ENCODE data around the gene MT3.

MT3 gene

GRCh38 chr16:56634715-56635440 lies 45.5 kb downstream of the MT3 start:
- Histone ChIP-seq H3K9ac (no peak overlapping the region), H3K4me2 (no peak overlapping the region), H3K4me3 (no peak overlapping the region), H3K4me1 (no peaks in the 10 kb centered on the region), H3K9me3 (peaks cover 30% of the 10 kb centered on the region), H3K36me3 (no peaks in the 10 kb centered on the region), H3K27me3 (peaks cover 100% of the 10 kb centered on the region), H4K20me1 (peaks cover 75% of the 10 kb centered on the region), H3K27ac (no peak overlapping the region)
- TF ChIP-seq Cebpa-rat (IDR thresholded peaks at IDR 0.05) = no peak

- Histone ChIP-seq H3K4me2 (no peak overlapping the region), H3K4me3 (no peak overlapping the region), H3K9me3 (peaks cover 30% of the 10 kb centered on the region), H4K20me1 (peaks cover 75% of the 10 kb centered on the region), H3K27me3 (peaks cover 100% of the 10 kb centered on the region), H3K36me3 (no peaks in the 10 kb centered on the region), H3K27ac (no peak overlapping the region), H3K4me1 (no peaks in the 10 kb centered on the region), H3K9ac (no peak overlapping the region)
- no peak for TF ChIP-seq Cebpa-rat (IDR thresholded peaks at IDR 0.05)
Measured at GRCh38 chr16:56635441-56635967, 46.2 kb downstream of the MT3 start.

- Histone ChIP-seq H4K20me1 (peaks cover 66% of the 10 kb centered on the region), H3K9ac (no peak overlapping the region), H3K4me1 (no peaks in the 10 kb centered on the region), H3K27me3 (peaks cover 100% of the 10 kb centered on the region), H3K4me3 (no peak overlapping the region), H3K4me2 (no peak overlapping the region), H3K9me3 (peaks cover 30% of the 10 kb centered on the region), H3K27ac (no peak overlapping the region), H3K36me3 (no peaks in the 10 kb centered on the region)
- no peak for TF ChIP-seq Cebpa-rat (IDR thresholded peaks at IDR 0.05)
Measured at GRCh38 chr16:56636616-56637413, 47.5 kb downstream of the MT3 start.

- Histone ChIP-seq H3K9me3 (peaks cover 30% of the 10 kb centered on the region), H3K4me2 (no peak within 1 kb of the TSS), H3K9ac (no peak within 1 kb of the TSS), H3K4me3 (no peak within 1 kb of the TSS), H3K36me3 (no peaks in the 10 kb centered on the region), H4K20me1 (peaks cover 62% of the 10 kb centered on the region), H3K27me3 (peaks cover 100% of the 10 kb centered on the region), H3K4me1 (no peaks in the 10 kb centered on the region), H3K27ac (no peak within 1 kb of the TSS)
- no peak for TF ChIP-seq Cebpa-rat (IDR thresholded peaks at IDR 0.05)
Measured at GRCh38 chr16:56637814-56638750, 48.8 kb downstream of the MT3 start, which contains the start of gene MT1A. Gene MT1A (plus strand): TSS chr16:56638666. CDS start chr16:56638739, 73 bp downstream.

GRCh38 chr16:56639045-56639444 lies 49.7 kb downstream of the MT3 start:
- Histone ChIP-seq H3K9ac (no peak overlapping the region), H3K4me2 (no peak overlapping the region), H3K27ac (no peak overlapping the region), H3K9me3 (peaks cover 30% of the 10 kb centered on the region), H3K4me3 (no peak overlapping the region), H4K20me1 (peaks cover 63% of the 10 kb centered on the region), H3K36me3 (no peaks in the 10 kb centered on the region), H3K27me3 (peaks cover 100% of the 10 kb centered on the region), H3K4me1 (no peaks in the 10 kb centered on the region)
- TF ChIP-seq Cebpa-rat (IDR thresholded peaks at IDR 0.05) = no peak

GRCh38 chr16:56640076-56640475 lies 50.7 kb downstream of the MT3 start:
- Histone ChIP-seq H3K9ac (no peak overlapping the region), H3K36me3 (no peaks in the 10 kb centered on the region), H3K9me3 (peaks cover 24% of the 10 kb centered on the region), H4K20me1 (peaks cover 60% of the 10 kb centered on the region), H3K27ac (no peak overlapping the region), H3K27me3 (peaks cover 100% of the 10 kb centered on the region), H3K4me2 (no peak overlapping the region), H3K4me1 (no peaks in the 10 kb centered on the region), H3K4me3 (no peak overlapping the region)
- no peak for TF ChIP-seq Cebpa-rat (IDR thresholded peaks at IDR 0.05)

All from BLaER1 (cell line).